HL-60 (cell line): Measurements from ENCODE around the gene PDK2.

Experiments
- CTCF ChIP-seq: IDR thresholded peaks from one replicate; pipeline ENCODE4 v1.5.1; 2011; ENCODE audit warnings: low read length, control low read depth, inconsistent platforms; ENCODE audit not compliant: insufficient read depth
- GABPA ChIP-seq: IDR thresholded peaks from 2 replicates; pipeline ENCODE4 v1.6.1; 2012; ENCODE audit warnings: low read depth
- POLR2AphosphoS5 ChIP-seq: IDR thresholded peaks from 2 replicates; pipeline ENCODE4 v1.6.1; 2012; ENCODE audit warnings: low read depth
- REST ChIP-seq: IDR thresholded peaks from 2 replicates; pipeline ENCODE4 v1.6.1; 2012; ENCODE audit warnings: low read depth; ENCODE audit not compliant: insufficient replicate concordance

DNA sequence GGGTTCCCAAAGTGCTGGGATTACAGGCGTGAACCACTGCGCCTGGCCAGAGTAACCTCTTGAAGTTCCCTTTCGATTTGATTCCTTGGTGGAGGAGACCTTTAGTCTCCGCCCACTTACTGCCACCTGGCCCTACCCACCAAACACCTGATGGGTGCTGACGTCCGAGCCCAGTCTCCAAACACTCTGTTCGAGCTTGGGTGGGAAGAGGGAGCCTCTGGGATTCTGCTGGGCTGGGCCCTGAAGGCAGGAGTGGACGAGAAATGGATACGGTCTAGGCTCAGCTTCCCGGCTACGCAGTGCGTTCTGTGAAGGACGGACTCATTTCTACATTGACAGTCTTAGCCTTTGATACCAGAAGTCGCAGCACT lies 40.1 kb upstream of the PDK2 start:
- TF ChIP-seq POLR2AphosphoS5 (no peak), CTCF (no peak), GABPA (no peak), REST (no peak)
